ENCODE measurements around the gene AACS.

- TF ChIP-seq CTCF (IDR thresholded peaks at IDR 0.05) (no peak), POLR2A (IDR thresholded peaks at IDR 0.05) (no peak)
Measured at GRCh38 chr12:125145196-125145595, 80.0 kb downstream of the AACS start.
